ENCODE results near the gene ANAPC7. TPM values are rescaled to one million over a fixed set of nuclear protein-coding genes. Genes with fewer than 3 reads are reported as not detected.

The ANAPC7 gene
- total and polyA plus RNA-seq, 2 of the 13 experiments (the other 11 are each of a cell fraction or from before 2014, with no cell fraction given): 40.0 to 69.1 TPM

GRCh38 chr12:110436231-110436630 is 32.7 kb upstream of the ANAPC7 start:
- no peak overlapping the region for H3K4me3 ChIP-seq (replicated peaks in 1 of 3; ENCODE audit: insufficient read depth in 1 of 3, low read depth in 2 of 3, low read length in 3 of 3)
- in situ Hi-C loops (cut with HindIII; ENCODE audit: extremely low pct_ligation_motif_present, low pct_unique_long_range_greater_than_20kb): loop anchor here (25.0 kb wide), 1 partner anchor 324 kb away; the partner anchor contains the start of gene IFT81
- ATAC-seq (no peak), FAIRE-seq (no peak), DNase-seq (ENCODE audit: low spot score) (no peak)
- BruUV-seq (replicated peaks): TSS peak; percentile 46
- no peaks in the 10 kb centered on the region for H3K4me1 ChIP-seq (ENCODE audit: insufficient read depth, low read length)
- TF ChIP-seq NFKBIZ (CRISPR knock-in tag; IDR thresholded peaks at IDR 0.05) (no peak), MTF2 (CRISPR knock-in tag; IDR thresholded peaks at IDR 0.05; ENCODE audit: borderline replicate concordance) (no peak), ZNF609 (CRISPR knock-in tag; IDR thresholded peaks at IDR 0.05; ENCODE audit: borderline replicate concordance) (no peak), ZNF530 (CRISPR knock-in tag; IDR thresholded peaks at IDR 0.05; ENCODE audit: low read depth) (no peak), PRDM10 (CRISPR knock-in tag; IDR thresholded peaks at IDR 0.05; ENCODE audit: low read depth) (no peak), TERF1 (CRISPR knock-in tag; IDR thresholded peaks at IDR 0.05) (no peak), HOXA9 (CRISPR knock-in tag; IDR thresholded peaks at IDR 0.05; ENCODE audit: borderline replicate concordance) (no peak)
- H4K20me1 ChIP-seq (ENCODE audit: insufficient read depth, low read length): no peaks in the 10 kb centered on the region
- no peak overlapping the region for H3K9ac ChIP-seq (ENCODE audit: insufficient read depth, low read depth, low read length)
- 85% methylated on average over 2 of the region's 2 CpGs for WGBS (ENCODE audit: low lambda C conversion rate)
- intact Hi-C loops (cut with micrococcal nuclease; ENCODE audit: unreplicated experiment): no loop called here
- no peaks in the 10 kb centered on the region for H3K9me3 ChIP-seq (ENCODE audit: low read length)
- H3K4me2 ChIP-seq (ENCODE audit: low read depth, low read length): no peak overlapping the region
- no peaks in the 10 kb centered on the region for H3K27me3 ChIP-seq (ENCODE audit: control insufficient read depth in 1 of 2, insufficient read depth in 2 of 2, low read length in 2 of 2)
- no peaks in the 10 kb centered on the region for H3K79me2 ChIP-seq (ENCODE audit: insufficient read depth, low read length)
- POLR2A ChIA-PET: no interaction called here
- peaks cover 5 to 38% of the 10 kb centered on the region in 2 experiments; a peak in 4 of 5 replicates for H3K36me3 ChIP-seq (replicated peaks in 1 of 2; ENCODE audit: control insufficient read depth in 1 of 2, insufficient read depth in 2 of 2, low read length in 2 of 2)
- H3K27ac ChIP-seq (ENCODE audit: extremely low read length, insufficient read depth, low read length): no peak overlapping the region
- no peak overlapping the region for H2AFZ ChIP-seq (ENCODE audit: low read length)
- CTCF ChIA-PET (ENCODE audit: low intra/inter-chr PET ratio, low total read pairs): no interaction called here

Data from HepG2 (cell line).